Measurements from ENCODE around the gene C7orf57. TPM values are rescaled to one million over a fixed set of nuclear protein-coding genes. Genes with fewer than 3 reads are reported as not detected.
"Not testable (repeated sequence)": the region's sequence is repeated elsewhere in the genome, so short reads cannot be mapped to it uniquely, and the experiment has no call there.

The C7orf57 gene
- total RNA-seq, 2 donors from 2014 or later, result 0.34 TPM; not detected in 1

GRCh38 chr7:47991741-47992311 is 43.5 kb upstream of the C7orf57 start:
- Histone ChIP-seq H3K27ac (no peak overlapping the region), H3K27me3 (replicated peaks; ENCODE audit: insufficient read depth) (no peaks in the 10 kb centered on the region), H3K4me3 (peak overlapping the region; percentile 8 to 16), H3K4me1 (replicated peaks) (peaks cover 3% of the 10 kb centered on the region), H3K36me3 (no peaks in the 10 kb centered on the region), H3K9me3 (no peaks in the 10 kb centered on the region)
- peak; percentile 29 for DNase-seq (ENCODE audit: low spot score)
- WGBS, result 9% methylated on average over 23 of the region's 26 CpGs
- no peak for TF ChIP-seq POLR2AphosphoS5 (IDR thresholded peaks at IDR 0.05)
- TF ChIP-seq CTCF (IDR thresholded peaks at IDR 0.05), result peak in 2 of 4 experiments; percentile 40 to 54
- TF ChIP-seq POLR2A (IDR thresholded peaks at IDR 0.05), result no peak
- intact Hi-C loops (cut with DNase I), result loop anchor here (5.0 kb wide), 1 partner anchor 120 kb away; no protein-coding TSS in a partner anchor

- 93% methylated on average over 3 of the region's 3 CpGs for WGBS
- H3K4me1 ChIP-seq (replicated peaks), result peaks cover 3% of the 10 kb centered on the region
- H3K4me3 ChIP-seq, result no peak overlapping the region
- intact Hi-C loops (cut with DNase I), result loop anchor here (5.0 kb wide), 1 partner anchor 120 kb away; no protein-coding TSS in a partner anchor
- H3K9me3 ChIP-seq, result no peaks in the 10 kb centered on the region
- no peak overlapping the region for H3K27ac ChIP-seq
- no peak for TF ChIP-seq POLR2A (IDR thresholded peaks at IDR 0.05)
- no peak for TF ChIP-seq POLR2AphosphoS5 (IDR thresholded peaks at IDR 0.05)
- no peak for TF ChIP-seq CTCF (IDR thresholded peaks at IDR 0.05)
- H3K36me3 ChIP-seq, result no peaks in the 10 kb centered on the region
- DNase-seq (ENCODE audit: low spot score), result no peak
- no peaks in the 10 kb centered on the region for H3K27me3 ChIP-seq (replicated peaks; ENCODE audit: insufficient read depth)
These were observed 42.9 kb upstream of the C7orf57 start for GRCh38 chr7:47992446-47992845.

- TF ChIP-seq CTCF (IDR thresholded peaks at IDR 0.05) (no peak), POLR2AphosphoS5 (IDR thresholded peaks at IDR 0.05) (no peak), POLR2A (IDR thresholded peaks at IDR 0.05) (no peak)
- 94% methylated on average over 12 of the region's 12 CpGs for WGBS
- no peaks in the 10 kb centered on the region for H3K27me3 ChIP-seq (replicated peaks; ENCODE audit: insufficient read depth)
- H3K36me3 ChIP-seq, result no peaks in the 10 kb centered on the region
- no peak overlapping the region for H3K27ac ChIP-seq
- intact Hi-C loops (cut with DNase I), result no loop called here
- no peaks in the 10 kb centered on the region for H3K9me3 ChIP-seq
- H3K4me3 ChIP-seq, result no peak overlapping the region
- DNase-seq (ENCODE audit: low spot score), result no peak
- no peaks in the 10 kb centered on the region for H3K4me1 ChIP-seq (replicated peaks)
These were observed 35.9 kb upstream of the C7orf57 start for GRCh38 chr7:47999413-47999812.

GRCh38 chr7:48000164-48000563 is 35.2 kb upstream of the C7orf57 start:
- H3K4me1 ChIP-seq (replicated peaks); H3K4me3 ChIP-seq; H3K36me3 ChIP-seq; intact Hi-C loops (cut with DNase I); H3K27me3 ChIP-seq (replicated peaks; ENCODE audit: insufficient read depth); DNase-seq (ENCODE audit: low spot score); H3K9me3 ChIP-seq; H3K27ac ChIP-seq: not testable (repeated sequence)
- 90% methylated on average over 13 of the region's 13 CpGs for WGBS

GRCh38 chr7:48004032-48004431 is 31.3 kb upstream of the C7orf57 start:
- H3K36me3 ChIP-seq, result no peaks in the 10 kb centered on the region
- no peak overlapping the region for H3K27ac ChIP-seq
- WGBS, result 34% methylated on average over 2 of the region's 2 CpGs
- H3K27me3 ChIP-seq (replicated peaks; ENCODE audit: insufficient read depth), result no peaks in the 10 kb centered on the region
- H3K4me1 ChIP-seq (replicated peaks), result no peaks in the 10 kb centered on the region
- TF ChIP-seq POLR2A (IDR thresholded peaks at IDR 0.05) (no peak), CTCF (IDR thresholded peaks at IDR 0.05) (no peak), POLR2AphosphoS5 (IDR thresholded peaks at IDR 0.05) (no peak)
- no peaks in the 10 kb centered on the region for H3K9me3 ChIP-seq
- DNase-seq (ENCODE audit: low spot score), result no peak
- intact Hi-C loops (cut with DNase I), result no loop called here
- no peak overlapping the region for H3K4me3 ChIP-seq
